ENCODE results near the gene MYOM1. TPM values are rescaled to one million over a fixed set of nuclear protein-coding genes. Genes with fewer than 3 reads are reported as not detected.

MYOM1 gene
- total RNA-seq, 1 donor from 2014 or later, result 0.46 TPM

- no peak for TF ChIP-seq CTCF (IDR thresholded peaks at IDR 0.05)
- H3K27me3 Mint-ChIP-seq (ENCODE audit: unreplicated experiment), result no peaks in the 10 kb centered on the region
- H3K9me3 Mint-ChIP-seq (ENCODE audit: unreplicated experiment), result no peaks in the 10 kb centered on the region
- H3K4me1 Mint-ChIP-seq (ENCODE audit: unreplicated experiment), result peaks cover 74% of the 10 kb centered on the region
- DNase-seq (ENCODE audit: extremely low spot score, unreplicated experiment), result no peak
- H3K27ac Mint-ChIP-seq (ENCODE audit: unreplicated experiment), result peak overlapping the region; percentile 65
- no peak overlapping the region for H3K4me3 Mint-ChIP-seq (ENCODE audit: unreplicated experiment)
- peaks cover 55% of the 10 kb centered on the region for H3K36me3 Mint-ChIP-seq (ENCODE audit: unreplicated experiment)
Observed at GRCh38 chr18:3252843-3253242, 33.1 kb upstream of the MYOM1 start.

- Mint-ChIP-seq H3K27ac (ENCODE audit: unreplicated experiment) (peak overlapping the region; percentile 80), H3K4me1 (ENCODE audit: unreplicated experiment) (peaks cover 70% of the 10 kb centered on the region), H3K27me3 (ENCODE audit: unreplicated experiment) (no peaks in the 10 kb centered on the region), H3K9me3 (ENCODE audit: unreplicated experiment) (no peaks in the 10 kb centered on the region), H3K36me3 (ENCODE audit: unreplicated experiment) (peaks cover 51% of the 10 kb centered on the region), H3K4me3 (ENCODE audit: unreplicated experiment) (peak overlapping the region; percentile 58)
- no peak for DNase-seq (ENCODE audit: extremely low spot score, unreplicated experiment)
- TF ChIP-seq CTCF (IDR thresholded peaks at IDR 0.05), result no peak
Observed at GRCh38 chr18:3251963-3252277, 32.2 kb upstream of the MYOM1 start.

- H3K4me1 Mint-ChIP-seq (ENCODE audit: unreplicated experiment), result peaks cover 69% of the 10 kb centered on the region
- H3K36me3 Mint-ChIP-seq (ENCODE audit: unreplicated experiment), result peaks cover 48% of the 10 kb centered on the region
- H3K27ac Mint-ChIP-seq (ENCODE audit: unreplicated experiment), result peak overlapping the region; percentile 80
- peak overlapping the region; percentile 58 for H3K4me3 Mint-ChIP-seq (ENCODE audit: unreplicated experiment)
- H3K9me3 Mint-ChIP-seq (ENCODE audit: unreplicated experiment), result no peaks in the 10 kb centered on the region
- TF ChIP-seq CTCF (IDR thresholded peaks at IDR 0.05), result no peak
- no peaks in the 10 kb centered on the region for H3K27me3 Mint-ChIP-seq (ENCODE audit: unreplicated experiment)
- no peak for DNase-seq (ENCODE audit: extremely low spot score, unreplicated experiment)
Observed at GRCh38 chr18:3251249-3251962, 31.6 kb upstream of the MYOM1 start.

GRCh38 chr18:3250237-3251107 is 30.7 kb upstream of the MYOM1 start:
- peak overlapping the region; percentile 87 for H3K27ac Mint-ChIP-seq (ENCODE audit: unreplicated experiment)
- peaks cover 69% of the 10 kb centered on the region for H3K4me1 Mint-ChIP-seq (ENCODE audit: unreplicated experiment)
- H3K36me3 Mint-ChIP-seq (ENCODE audit: unreplicated experiment), result peaks cover 39% of the 10 kb centered on the region
- no peak for DNase-seq (ENCODE audit: extremely low spot score, unreplicated experiment)
- no peaks in the 10 kb centered on the region for H3K9me3 Mint-ChIP-seq (ENCODE audit: unreplicated experiment)
- no peak for TF ChIP-seq CTCF (IDR thresholded peaks at IDR 0.05)
- no peaks in the 10 kb centered on the region for H3K27me3 Mint-ChIP-seq (ENCODE audit: unreplicated experiment)
- H3K4me3 Mint-ChIP-seq (ENCODE audit: unreplicated experiment), result peak overlapping the region; percentile 80

All from osteocyte (in vitro differentiated cells).